HCT116 (cell line): ENCODE data around the gene CAPS. TPM values are rescaled to one million over a fixed set of nuclear protein-coding genes. Genes with fewer than 3 reads are reported as not detected.

Experiments
- ATAC-seq: fragments of 200-7000 bp; cut with Tn5 transposase; 2 replicates; pipeline ENCODE4 v1.9.1; 2020; ENCODE audit warnings: mild to moderate bottlenecking, moderate library complexity
- BruUV-seq: library from RNA; stranded (reverse); fragments of 400-500 nt; replicated peaks from 2 replicates; lab custom pipeline; 2021; lab: Mats Ljungman, UMichigan
- CTCF ChIA-PET: fragments of 300-600 bp; sonication (Branson Sonifier 250); formaldehyde crosslinking; loops from one replicate; lab custom pipeline; 2021; ENCODE audit warnings: antibody characterized with exemption; lab: Charles Lee
- POLR2A ChIA-PET: fragments of 300-600, 350-600 bp; sonication (Branson Sonifier 250); formaldehyde crosslinking; loops from one replicate; lab custom pipeline; 2021; ENCODE audit warnings: antibody characterized with exemption; lab: Charles Lee
- RAD21 ChIA-PET, 2 experiments: fragments of 300-600 bp; sonication (Branson Sonifier 250); formaldehyde crosslinking; loops; one replicate each; lab custom pipeline; 2023; ENCODE audit warnings: low total read pairs in 2 of 2; ENCODE audit not compliant: uncharacterized antibody in 2 of 2, unreplicated experiment in 2 of 2, low non-redundant PET in 1 of 2; lab: Charles Lee
- DNase-seq: peaks from one replicate; pipeline ENCODE4 v3.0.0-alpha.2; 2010; ENCODE audit warnings: low read depth, low spot score
- H2AFZ ChIP-seq: fragments of 200-600 bp; shearing (Covaris generic), sonication (generic); 2 replicates; pipeline ENCODE4 v1.6.1; 2017; ENCODE audit warnings: low read depth, mixed run types, mixed read lengths, antibody characterized with exemption, low read length; ENCODE audit not compliant: poor library complexity, severe bottlenecking
- H3K27ac ChIP-seq: 2 replicates; pipeline ENCODE4 v1.5.1; 2012; ENCODE audit warnings: low read depth, low read length
- H3K27me3 ChIP-seq: fragments of 200-600 bp; sonication (generic); 2 replicates; pipeline ENCODE4 v1.6.1; 2016; ENCODE audit warnings: mixed run types, low read length, mixed read lengths; ENCODE audit not compliant: insufficient read depth
- H3K36me3 ChIP-seq, 2 experiments: fragments of 200-500 bp in 1 of 2; fragments of 200-600 bp in 1 of 2; sonication (Bioruptor generic) in 1 of 2; sonication (generic) in 1 of 2; 2 replicates each; pipeline versions ENCODE4 v1.5.1 to v1.6.1; 2014 to 2016; ENCODE audit warnings: low read length in 2 of 2, inconsistent platforms in 1 of 2, mixed read lengths in 1 of 2, mixed run types in 1 of 2; ENCODE audit not compliant: insufficient read depth in 2 of 2, control insufficient read depth in 1 of 2
- H3K4me1 ChIP-seq, 2 experiments: fragments of 200-600 bp in 1 of 2; sonication (generic) in 1 of 2; 2 replicates each; pipeline versions ENCODE4 v1.5.1 to v1.6.1; 2012 to 2017; ENCODE audit warnings: low read length in 2 of 2, inconsistent platforms in 1 of 2, mild to moderate bottlenecking in 1 of 2, mixed read lengths in 1 of 2, mixed run types in 1 of 2, moderate library complexity in 1 of 2; ENCODE audit not compliant: insufficient read depth in 2 of 2, control insufficient read depth in 1 of 2
- H3K4me2 ChIP-seq: fragments of 200-600 bp; sonication (generic); 2 replicates; pipeline ENCODE4 v1.6.1; 2017; ENCODE audit warnings: mixed run types, low read length, mixed read lengths
- H3K4me3 ChIP-seq, 2 experiments: fragments of 200-600 bp in 1 of 2; sonication (generic) in 1 of 2; replicated peaks in 1 of 2; 2 replicates each; pipeline ENCODE4 v1.5.1; 2011 to 2016; ENCODE audit warnings: low read length in 2 of 2, control low read depth in 1 of 2, low read depth in 1 of 2, mild to moderate bottlenecking in 1 of 2, mixed read lengths in 1 of 2, mixed run types in 1 of 2
- H3K79me2 ChIP-seq: fragments of 200-600 bp; sonication (generic); 2 replicates; pipeline ENCODE4 v1.6.1; 2017; ENCODE audit warnings: mild to moderate bottlenecking, mixed run types, low read length, moderate library complexity, mixed read lengths; ENCODE audit not compliant: insufficient read depth
- H3K9ac ChIP-seq: fragments of 200-600 bp; sonication (generic); 2 replicates; pipeline ENCODE4 v1.6.1; 2016; ENCODE audit warnings: low read length, mixed read lengths
- H3K9me2 ChIP-seq: fragments of 200-600 bp; sonication (generic), shearing (Covaris generic); 2 replicates; pipeline ENCODE4 v1.6.1; 2017; ENCODE audit warnings: mixed run types, mild to moderate bottlenecking, moderate library complexity; ENCODE audit not compliant: insufficient read depth
- H3K9me3 ChIP-seq, 2 experiments: fragments of 200-500 bp in 1 of 2; fragments of 200-600 bp in 1 of 2; sonication (Bioruptor generic) in 1 of 2; sonication (generic) in 1 of 2; 2 replicates each; pipeline ENCODE4 v1.6.1; 2014 to 2017; ENCODE audit warnings: low read length in 2 of 2, mixed read lengths in 2 of 2, inconsistent platforms in 1 of 2, low read depth in 1 of 2, mild to moderate bottlenecking in 1 of 2, mixed run types in 1 of 2, moderate library complexity in 1 of 2; ENCODE audit not compliant: control insufficient read depth in 1 of 2, insufficient read depth in 1 of 2
- H4K20me1 ChIP-seq: fragments of 200-600 bp; sonication (generic), shearing (Covaris generic); 2 replicates; pipeline ENCODE4 v1.6.1; 2017; ENCODE audit warnings: mixed run types, mild to moderate bottlenecking, moderate library complexity; ENCODE audit not compliant: insufficient read depth
- ATF3 ChIP-seq: IDR thresholded peaks from 2 replicates; pipeline ENCODE4 v1.6.1; 2012
- CBX3 ChIP-seq: IDR thresholded peaks from 2 replicates; pipeline ENCODE4 v1.6.1; 2012; ENCODE audit warnings: low read depth
- CEBPB ChIP-seq: IDR thresholded peaks from 2 replicates; pipeline ENCODE4 v1.6.1; 2012; ENCODE audit warnings: low read depth
- CTCF ChIP-seq, 3 experiments: fragments of 200-600 bp in 1 of 3; sonication (generic) in 1 of 3; IDR thresholded peaks in 2 of 3; conservative IDR thresholded peaks in 1 of 3; 2 replicates each; pipeline ENCODE4 v1.5.1; 2012 to 2017; ENCODE audit warnings: low read depth in 2 of 3, low read length in 2 of 3, antibody characterized with exemption in 1 of 3, borderline replicate concordance in 1 of 3, control low read depth in 1 of 3, mild to moderate bottlenecking in 1 of 3, mixed read lengths in 1 of 3, mixed run types in 1 of 3, moderate library complexity in 1 of 3; ENCODE audit not compliant: insufficient read depth in 1 of 3
- EGR1 ChIP-seq: IDR thresholded peaks from 2 replicates; pipeline ENCODE4 v1.6.1; 2012; ENCODE audit warnings: low read depth
- ELF1 ChIP-seq: IDR thresholded peaks from 2 replicates; pipeline ENCODE4 v1.6.1; 2012; ENCODE audit warnings: low read depth, borderline replicate concordance
- EZH2 ChIP-seq: fragments of 200-600 bp; sonication (generic); IDR thresholded peaks from 2 replicates; pipeline ENCODE4 v1.6.1; 2017; ENCODE audit warnings: antibody characterized with exemption, mixed run types
- FOSL1 ChIP-seq: IDR thresholded peaks from 2 replicates; pipeline ENCODE4 v1.6.1; 2012; ENCODE audit warnings: low read depth
- JUND ChIP-seq: IDR thresholded peaks from 2 replicates; pipeline ENCODE4 v1.6.1; 2012
- POLR2AphosphoS5 ChIP-seq: IDR thresholded peaks from 2 replicates; pipeline ENCODE4 v1.6.1; 2011; ENCODE audit warnings: mild to moderate bottlenecking, low read depth, low read length, moderate library complexity
- RAD21 ChIP-seq: IDR thresholded peaks from 2 replicates; pipeline ENCODE4 v1.6.1; 2012; ENCODE audit warnings: low read depth, mild to moderate bottlenecking
- REST ChIP-seq: IDR thresholded peaks from 2 replicates; pipeline ENCODE4 v1.6.1; 2012; ENCODE audit warnings: low read depth
- SRF ChIP-seq: IDR thresholded peaks from 2 replicates; pipeline ENCODE4 v1.6.1; 2012; ENCODE audit warnings: low read depth
- ZNF274 ChIP-seq: fragments of 200-500 bp; sonication (Bioruptor generic); IDR thresholded peaks from 2 replicates; pipeline ENCODE4 v1.6.1; 2014; ENCODE audit warnings: mild to moderate bottlenecking, low read depth, low read length, inconsistent platforms
- intact Hi-C: fragments of 100-400 bp; cut with micrococcal nuclease; formaldehyde crosslinking; loops from 2 replicates; pipeline ENCODE4 v1.10.0; 2022
- total RNA-seq: library from RNA; stranded (reverse); gene quantifications from one replicate; pipeline ENCODE4 v1.2.1, GENCODE V29; 2021; ENCODE audit not compliant: unreplicated experiment

CAPS gene
- total RNA-seq, 1 experiment from 2014 or later: 2.5 TPM

- H3K27ac ChIP-seq: no peak overlapping the region
- RAD21 ChIA-PET: no interaction called here
- no peaks in the 10 kb centered on the region for H3K9me2 ChIP-seq
- BruUV-seq: no TSS peak
- POLR2A ChIA-PET: no interaction called here
- no peak overlapping the region for H3K9ac ChIP-seq
- H3K79me2 ChIP-seq: no peaks in the 10 kb centered on the region
- H2AFZ ChIP-seq: no peak overlapping the region
- no peaks in the 10 kb centered on the region for H3K4me1 ChIP-seq
- no peaks in the 10 kb centered on the region for H3K9me3 ChIP-seq
- ATAC-seq: no peak
- TF ChIP-seq ATF3 (no peak), EGR1 (no peak), REST (no peak), CBX3 (no peak), EZH2 (no peak), JUND (no peak), ELF1 (no peak), ZNF274 (no peak), POLR2AphosphoS5 (no peak), RAD21 (no peak), CEBPB (no peak), FOSL1 (no peak), SRF (no peak), CTCF (IDR thresholded peaks at IDR 0.05 in 2 of 3, conservative IDR thresholded peaks at IDR 0.05 in 1 of 3; ENCODE audit: borderline replicate concordance in 1 of 3, insufficient read depth in 1 of 3, low read depth in 2 of 3, low read length in 2 of 3) (no peak)
- CTCF ChIA-PET: no interaction called here
- no peak for DNase-seq
- H3K36me3 ChIP-seq: peaks cover 33 to 44% of the 10 kb centered on the region in 2 experiments; a peak in 3 of 4 replicates
- H3K4me2 ChIP-seq: no peak overlapping the region
- no peaks in the 10 kb centered on the region for H4K20me1 ChIP-seq
- H3K4me3 ChIP-seq: no peak overlapping the region
- intact Hi-C loops: no loop called here
- H3K27me3 ChIP-seq: no peaks in the 10 kb centered on the region
Observed at GRCh38 chr19:5923356-5923755, 9.3 kb downstream of the CAPS start.
